ENCODE measurements around the gene PCBP2.
A peak's percentile ranks its signal among the peaks of the same experiment; 100 is the strongest.

PCBP2 gene

DNA sequence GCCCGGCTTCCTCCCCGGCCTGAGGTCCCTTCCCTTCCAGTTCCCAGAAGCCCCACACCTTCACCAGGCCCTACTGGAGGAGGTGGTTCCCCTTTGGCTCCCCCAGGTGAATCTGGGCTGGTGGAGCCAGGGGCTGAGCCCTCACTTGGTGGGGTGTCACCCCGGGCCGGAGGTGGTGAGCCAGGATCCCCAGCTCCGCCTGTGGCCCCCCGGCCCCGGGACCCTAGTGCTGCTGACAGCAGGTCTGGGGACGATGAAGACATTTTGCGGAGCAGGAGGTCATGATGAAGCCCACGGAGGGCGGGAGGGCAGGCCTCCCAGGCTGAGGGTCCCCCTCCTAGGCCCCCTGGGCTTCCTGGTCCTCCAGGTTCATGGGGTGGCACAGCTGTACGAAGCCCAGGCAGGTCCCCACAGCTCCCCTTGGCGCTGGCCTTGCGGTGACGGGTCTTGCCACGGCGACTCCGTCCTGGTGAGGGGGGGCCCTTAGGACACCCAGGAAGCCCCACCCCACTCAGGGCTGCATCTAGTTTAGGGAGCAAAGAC, 30.8 kb downstream of the PCBP2 start:
- ATAC-seq = peak; percentile 0; the same call in 2 of the 3 replicates
- TF ChIP-seq, protein P1, sequence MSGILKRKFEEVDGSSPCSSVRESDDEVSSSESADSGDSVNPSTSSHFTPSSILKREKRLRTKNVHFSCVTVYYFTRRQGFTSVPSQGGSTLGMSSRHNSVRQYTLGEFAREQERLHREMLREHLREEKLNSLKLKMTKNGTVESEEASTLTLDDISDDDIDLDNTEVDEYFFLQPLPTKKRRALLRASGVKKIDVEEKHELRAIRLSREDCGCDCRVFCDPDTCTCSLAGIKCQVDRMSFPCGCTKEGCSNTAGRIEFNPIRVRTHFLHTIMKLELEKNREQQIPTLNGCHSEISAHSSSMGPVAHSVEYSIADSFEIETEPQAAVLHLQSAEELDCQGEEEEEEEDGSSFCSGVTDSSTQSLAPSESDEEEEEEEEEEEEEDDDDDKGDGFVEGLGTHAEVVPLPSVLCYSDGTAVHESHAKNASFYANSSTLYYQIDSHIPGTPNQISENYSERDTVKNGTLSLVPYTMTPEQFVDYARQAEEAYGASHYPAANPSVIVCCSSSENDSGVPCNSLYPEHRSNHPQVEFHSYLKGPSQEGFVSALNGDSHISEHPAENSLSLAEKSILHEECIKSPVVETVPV (CRISPR knock-in tag; IDR thresholded peaks at IDR 0.05) = no peak
- TF ChIP-seq ZC3H10 (CRISPR knock-in tag; IDR thresholded peaks at IDR 0.05) = peak; percentile 26; the same call in 1 of the 2 replicates

DNA sequence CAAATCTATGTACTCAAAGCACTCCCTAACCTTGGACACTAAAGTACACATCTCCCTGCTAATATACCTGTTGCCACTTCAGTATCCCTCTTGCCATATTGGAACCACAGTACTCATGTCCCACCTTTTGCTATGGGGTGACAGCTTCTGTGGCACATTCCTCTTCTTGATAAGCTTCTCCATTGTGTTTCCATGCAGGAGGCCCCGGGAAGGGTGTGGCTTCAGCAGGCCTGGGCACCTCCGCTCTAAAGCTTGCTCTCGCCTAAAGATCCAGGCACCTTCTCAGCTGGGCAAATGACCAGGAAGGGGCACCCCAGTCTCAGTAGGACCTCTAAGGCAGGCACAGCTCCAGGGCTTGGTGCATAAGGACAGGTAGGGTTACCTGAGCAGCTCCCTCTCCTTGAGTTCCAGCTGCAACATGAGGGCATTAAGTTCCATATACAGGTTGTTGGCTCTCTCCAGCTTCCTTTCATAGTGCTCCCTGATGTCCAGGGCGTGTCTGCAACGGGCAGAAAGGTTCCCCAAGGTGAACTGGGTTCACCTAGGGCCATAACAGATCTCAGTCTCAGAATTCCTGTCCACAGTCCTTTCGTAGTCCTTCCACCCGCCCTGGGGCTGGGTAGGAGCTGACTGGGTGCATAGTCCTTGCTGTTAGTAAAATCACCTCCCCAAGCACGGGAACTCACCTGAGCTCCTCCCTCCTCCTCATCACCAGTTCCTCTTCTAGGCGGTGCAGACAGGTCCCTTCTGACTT, 31.5 kb downstream of the PCBP2 start:
- no peak for ATAC-seq
- TF ChIP-seq ZFP3 (CRISPR knock-in tag; IDR thresholded peaks at IDR 0.05) (no peak), ZFP30 (CRISPR knock-in tag; IDR thresholded peaks at IDR 0.05) (no peak), SNAI2 (CRISPR knock-in tag; IDR thresholded peaks at IDR 0.05) (no peak)
- TF ChIP-seq, protein P2, sequence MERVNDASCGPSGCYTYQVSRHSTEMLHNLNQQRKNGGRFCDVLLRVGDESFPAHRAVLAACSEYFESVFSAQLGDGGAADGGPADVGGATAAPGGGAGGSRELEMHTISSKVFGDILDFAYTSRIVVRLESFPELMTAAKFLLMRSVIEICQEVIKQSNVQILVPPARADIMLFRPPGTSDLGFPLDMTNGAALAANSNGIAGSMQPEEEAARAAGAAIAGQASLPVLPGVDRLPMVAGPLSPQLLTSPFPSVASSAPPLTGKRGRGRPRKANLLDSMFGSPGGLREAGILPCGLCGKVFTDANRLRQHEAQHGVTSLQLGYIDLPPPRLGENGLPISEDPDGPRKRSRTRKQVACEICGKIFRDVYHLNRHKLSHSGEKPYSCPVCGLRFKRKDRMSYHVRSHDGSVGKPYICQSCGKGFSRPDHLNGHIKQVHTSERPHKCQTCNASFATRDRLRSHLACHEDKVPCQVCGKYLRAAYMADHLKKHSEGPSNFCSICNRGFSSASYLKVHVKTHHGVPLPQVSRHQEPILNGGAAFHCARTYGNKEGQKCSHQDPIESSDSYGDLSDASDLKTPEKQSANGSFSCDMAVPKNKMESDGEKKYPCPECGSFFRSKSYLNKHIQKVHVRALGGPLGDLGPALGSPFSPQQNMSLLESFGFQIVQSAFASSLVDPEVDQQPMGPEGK (CRISPR knock-in tag; IDR thresholded peaks at IDR 0.05; ENCODE audit: borderline replicate concordance) = no peak
- TF ChIP-seq, protein P1 (CRISPR knock-in tag; IDR thresholded peaks at IDR 0.05) = no peak

DNA sequence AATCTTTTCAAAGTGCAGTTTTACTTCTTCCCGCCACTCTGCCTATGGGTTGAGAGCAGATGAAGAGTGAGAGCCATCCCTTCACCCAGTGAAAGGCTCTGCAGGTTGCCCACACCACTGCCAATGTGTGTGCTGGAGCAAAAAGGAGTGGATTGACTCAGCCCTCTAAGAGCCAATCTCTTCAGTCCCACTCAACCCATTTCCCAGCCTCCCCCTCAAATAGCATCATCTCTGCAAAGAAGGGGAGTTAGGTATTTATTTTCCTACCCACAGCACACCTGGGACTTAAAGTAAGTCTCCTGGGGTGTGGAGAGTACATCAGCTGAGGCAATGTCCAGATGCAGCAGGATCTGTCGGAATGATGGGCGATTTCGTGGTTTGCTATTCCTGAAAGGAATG, 32.1 kb downstream of the PCBP2 start:
- TF ChIP-seq CSDC2 (CRISPR knock-in tag; IDR thresholded peaks at IDR 0.05) = no peak
- TF ChIP-seq ZNF565 (CRISPR knock-in tag; conservative IDR thresholded peaks at IDR 0.05; ENCODE audit: low read depth) = no peak
- TF ChIP-seq ZFP30 (CRISPR knock-in tag; IDR thresholded peaks at IDR 0.05) = no peak
- no peak for TF ChIP-seq ESRRG (CRISPR knock-in tag; IDR thresholded peaks at IDR 0.05)
- ATAC-seq = peak; percentile 1; the same call in 2 of the 3 replicates

DNA sequence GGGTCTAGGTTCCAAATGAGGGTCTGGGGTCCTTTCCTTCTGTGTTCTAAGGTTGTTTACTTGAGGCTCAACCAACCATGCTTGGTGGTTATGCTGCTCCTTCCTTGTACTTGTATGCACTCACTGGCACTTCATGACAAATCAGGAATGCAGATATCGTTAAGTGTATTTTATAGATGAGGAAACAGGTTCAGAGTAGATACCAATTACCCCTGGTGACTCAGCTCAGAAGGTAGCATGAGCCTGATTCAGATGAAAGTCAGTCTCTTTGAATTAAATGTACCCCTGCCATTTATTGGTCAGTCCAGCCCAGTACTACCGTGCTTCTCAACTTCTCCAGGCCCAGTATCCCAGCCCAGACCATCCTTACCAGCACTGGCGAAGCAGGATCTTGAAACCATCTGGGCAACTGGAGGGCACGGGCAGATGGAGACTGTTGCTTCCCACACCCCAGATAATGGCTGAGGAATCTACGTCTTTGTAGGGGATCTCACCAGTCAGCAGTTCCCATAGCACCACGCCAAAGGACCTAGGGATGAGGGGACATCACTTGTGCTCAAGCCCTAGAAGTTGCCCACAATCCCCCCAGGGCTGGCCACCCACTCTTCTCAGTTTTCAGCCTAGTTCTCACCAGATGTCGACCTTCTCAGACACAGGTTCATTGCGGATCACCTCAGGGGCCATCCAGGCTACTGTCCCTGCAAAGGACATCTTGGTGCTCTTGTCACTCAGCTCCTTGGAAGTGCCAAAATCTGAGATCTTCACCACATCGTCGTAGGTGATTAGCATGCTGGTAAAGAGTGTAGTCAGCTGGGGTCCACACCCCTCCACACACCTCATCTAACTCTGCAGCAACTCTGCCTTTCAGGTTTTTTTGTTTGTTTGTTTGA, 33.0 kb downstream of the PCBP2 start:
- TF ChIP-seq TOX (CRISPR knock-in tag; IDR thresholded peaks at IDR 0.05; ENCODE audit: borderline replicate concordance) (no peak), ISL1 (CRISPR knock-in tag; IDR thresholded peaks at IDR 0.05) (no peak)
- ATAC-seq = peak; percentile 0; the same call in 2 of the 3 replicates

DNA sequence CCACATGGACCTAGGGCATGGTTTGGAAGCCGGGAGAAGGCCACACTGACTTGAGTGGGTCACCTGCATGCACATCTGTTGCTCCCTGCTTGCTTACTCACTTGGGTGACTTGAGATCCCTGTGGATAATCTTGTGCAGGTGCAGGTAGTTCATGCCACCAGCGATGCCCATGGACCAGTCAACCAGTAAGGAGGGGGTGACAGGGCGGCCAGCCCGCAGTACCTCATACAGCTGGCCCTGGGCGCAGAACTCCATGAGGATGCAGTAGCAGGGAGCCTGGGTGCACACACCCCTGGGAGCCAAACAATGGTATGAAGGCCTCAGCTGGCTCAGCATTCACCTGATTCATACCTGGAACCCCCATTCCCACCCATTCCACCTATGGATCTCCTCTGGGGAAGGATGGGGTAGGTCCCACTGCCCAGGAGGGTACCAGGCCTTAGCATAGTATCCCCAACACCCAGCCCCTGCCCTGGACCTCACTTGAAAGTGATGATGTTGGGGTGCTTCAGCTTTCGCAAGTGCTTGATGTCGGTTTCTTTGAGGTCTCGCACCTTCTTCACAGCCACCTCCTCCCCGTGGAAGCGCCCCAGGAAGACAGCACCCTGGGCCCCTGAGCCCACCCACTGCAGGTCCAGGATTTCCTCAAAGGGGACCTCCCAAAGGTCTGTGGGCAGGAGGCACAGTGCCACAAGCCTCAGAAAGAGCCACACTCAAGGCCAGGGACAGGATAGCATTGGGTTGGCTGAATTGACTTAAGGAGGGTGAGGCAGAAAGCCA, 34.2 kb downstream of the PCBP2 start:
- no peak for ATAC-seq
- TF ChIP-seq SNAI2 (CRISPR knock-in tag; IDR thresholded peaks at IDR 0.05) = no peak
- no peak for TF ChIP-seq ZC3H10 (CRISPR knock-in tag; IDR thresholded peaks at IDR 0.05)
- no peak for TF ChIP-seq ZFP3 (CRISPR knock-in tag; IDR thresholded peaks at IDR 0.05)
- no peak for TF ChIP-seq ZNF70 (CRISPR knock-in tag; IDR thresholded peaks at IDR 0.05)
- TF ChIP-seq TCF4 (CRISPR knock-in tag; IDR thresholded peaks at IDR 0.05; ENCODE audit: borderline replicate concordance) = no peak
- TF ChIP-seq, protein P3, sequence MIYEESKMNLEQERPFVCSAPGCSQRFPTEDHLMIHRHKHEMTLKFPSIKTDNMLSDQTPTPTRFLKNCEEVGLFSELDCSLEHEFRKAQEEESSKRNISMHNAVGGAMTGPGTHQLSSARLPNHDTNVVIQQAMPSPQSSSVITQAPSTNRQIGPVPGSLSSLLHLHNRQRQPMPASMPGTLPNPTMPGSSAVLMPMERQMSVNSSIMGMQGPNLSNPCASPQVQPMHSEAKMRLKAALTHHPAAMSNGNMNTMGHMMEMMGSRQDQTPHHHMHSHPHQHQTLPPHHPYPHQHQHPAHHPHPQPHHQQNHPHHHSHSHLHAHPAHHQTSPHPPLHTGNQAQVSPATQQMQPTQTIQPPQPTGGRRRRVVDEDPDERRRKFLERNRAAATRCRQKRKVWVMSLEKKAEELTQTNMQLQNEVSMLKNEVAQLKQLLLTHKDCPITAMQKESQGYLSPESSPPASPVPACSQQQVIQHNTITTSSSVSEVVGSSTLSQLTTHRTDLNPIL (CRISPR knock-in tag; IDR thresholded peaks at IDR 0.05; ENCODE audit: low read depth) = no peak
- TF ChIP-seq, protein P1 (CRISPR knock-in tag; IDR thresholded peaks at IDR 0.05) = no peak
